Stimulated activated naive CD8-positive, alpha-beta T cell treated with anti-CD3 and anti-CD28 coated beads, Interleukin-15, Interleukin-2, amounts not matched to agents 100 ng/mL and 50 ng/mL, for 24 hours (primary cell): Measurements from ENCODE around the gene C1orf232.
A peak's percentile ranks its signal among the peaks of the same experiment; 100 is the strongest.

ENCODE experiments used
- H3K27ac Mint-ChIP-seq: one replicate; pipeline ENCODE4 v1.8.0; 2021; ENCODE audit warnings: mild to moderate bottlenecking, mixed read lengths
- H3K27me3 Mint-ChIP-seq: one replicate; pipeline ENCODE4 v1.8.0; 2021; ENCODE audit warnings: mixed read lengths
- H3K36me3 Mint-ChIP-seq: one replicate; pipeline ENCODE4 v1.8.0; 2021; ENCODE audit warnings: low read depth, mixed read lengths
- H3K4me1 Mint-ChIP-seq: one replicate; pipeline ENCODE4 v1.8.0; 2021; ENCODE audit warnings: low read depth, mixed read lengths
- H3K4me3 Mint-ChIP-seq: one replicate; pipeline ENCODE4 v1.8.0; 2021; ENCODE audit warnings: mild to moderate bottlenecking, mixed read lengths
- H3K9me3 Mint-ChIP-seq: one replicate; pipeline ENCODE4 v1.8.0; 2021; ENCODE audit warnings: mixed read lengths

Gene C1orf232

GRCh38 chr1:26154750-26155149, 14.0 kb downstream of the C1orf232 start:
- Mint-ChIP-seq H3K9me3 (no peaks in the 10 kb centered on the region), H3K4me1 (no peaks in the 10 kb centered on the region), H3K4me3 (no peak overlapping the region), H3K27me3 (peaks cover 27% of the 10 kb centered on the region), H3K27ac (no peak overlapping the region), H3K36me3 (no peaks in the 10 kb centered on the region)

DNA sequence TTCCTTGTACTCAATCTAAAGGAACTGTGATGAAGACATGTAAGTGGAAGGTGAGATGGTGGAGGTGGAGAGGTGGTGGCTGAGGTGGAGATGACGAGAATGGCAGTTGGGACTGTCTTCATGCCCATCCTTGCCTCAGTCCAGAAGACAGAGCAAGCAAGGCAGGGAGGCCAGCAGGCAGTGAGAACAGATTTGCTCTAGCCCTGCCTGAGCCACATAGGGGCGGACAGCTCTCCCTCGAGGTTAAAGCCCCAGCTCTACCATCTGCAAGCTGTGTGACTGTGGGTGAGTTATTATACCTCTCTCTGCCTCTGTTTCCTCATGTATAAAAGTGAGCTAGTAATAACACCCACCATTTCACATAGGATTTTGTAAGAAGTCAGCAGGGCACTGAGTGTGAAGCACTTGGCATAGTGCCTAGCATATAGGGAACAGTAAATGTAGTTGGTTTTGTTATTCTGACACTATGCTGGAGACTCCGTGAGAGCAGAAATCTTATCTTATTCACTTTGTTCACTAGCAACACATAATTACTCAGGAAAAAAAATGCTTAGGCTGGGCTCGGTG, 14.7 kb downstream of the C1orf232 start:
- H3K36me3 Mint-ChIP-seq, result no peaks in the 10 kb centered on the region
- no peaks in the 10 kb centered on the region for H3K9me3 Mint-ChIP-seq
- H3K27me3 Mint-ChIP-seq, result peaks cover 21% of the 10 kb centered on the region
- no peak overlapping the region for H3K27ac Mint-ChIP-seq
- no peak overlapping the region for H3K4me3 Mint-ChIP-seq
- no peaks in the 10 kb centered on the region for H3K4me1 Mint-ChIP-seq

DNA sequence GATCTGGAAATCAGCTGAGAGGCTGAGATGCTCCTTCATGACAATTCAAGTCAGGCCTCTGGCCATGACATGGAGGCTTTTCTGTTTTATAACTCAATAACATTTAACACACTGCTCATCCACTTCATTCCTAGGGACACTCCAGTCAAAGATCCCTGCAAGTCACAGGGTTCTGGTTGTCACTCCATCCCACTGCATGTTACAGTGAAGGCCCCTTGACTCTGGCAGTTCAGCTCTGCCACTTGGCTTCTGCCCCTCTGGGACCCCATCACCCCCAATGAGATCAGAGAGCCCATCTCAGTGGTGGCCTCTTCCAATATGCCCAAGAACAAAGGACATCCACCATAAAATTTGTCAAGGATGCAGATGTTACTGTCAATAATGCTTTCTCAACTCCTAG, 19.9 kb downstream of the C1orf232 start:
- no peak overlapping the region for H3K4me3 Mint-ChIP-seq
- H3K4me1 Mint-ChIP-seq, result no peaks in the 10 kb centered on the region
- H3K36me3 Mint-ChIP-seq, result no peaks in the 10 kb centered on the region
- no peaks in the 10 kb centered on the region for H3K27me3 Mint-ChIP-seq
- no peaks in the 10 kb centered on the region for H3K9me3 Mint-ChIP-seq
- no peak overlapping the region for H3K27ac Mint-ChIP-seq

GRCh38 chr1:26145960-26146294, 22.8 kb downstream of the C1orf232 start:
- Mint-ChIP-seq H3K4me3 (no peak overlapping the region), H3K27me3 (no peaks in the 10 kb centered on the region), H3K36me3 (no peaks in the 10 kb centered on the region), H3K9me3 (no peaks in the 10 kb centered on the region), H3K27ac (no peak overlapping the region), H3K4me1 (no peaks in the 10 kb centered on the region)

DNA sequence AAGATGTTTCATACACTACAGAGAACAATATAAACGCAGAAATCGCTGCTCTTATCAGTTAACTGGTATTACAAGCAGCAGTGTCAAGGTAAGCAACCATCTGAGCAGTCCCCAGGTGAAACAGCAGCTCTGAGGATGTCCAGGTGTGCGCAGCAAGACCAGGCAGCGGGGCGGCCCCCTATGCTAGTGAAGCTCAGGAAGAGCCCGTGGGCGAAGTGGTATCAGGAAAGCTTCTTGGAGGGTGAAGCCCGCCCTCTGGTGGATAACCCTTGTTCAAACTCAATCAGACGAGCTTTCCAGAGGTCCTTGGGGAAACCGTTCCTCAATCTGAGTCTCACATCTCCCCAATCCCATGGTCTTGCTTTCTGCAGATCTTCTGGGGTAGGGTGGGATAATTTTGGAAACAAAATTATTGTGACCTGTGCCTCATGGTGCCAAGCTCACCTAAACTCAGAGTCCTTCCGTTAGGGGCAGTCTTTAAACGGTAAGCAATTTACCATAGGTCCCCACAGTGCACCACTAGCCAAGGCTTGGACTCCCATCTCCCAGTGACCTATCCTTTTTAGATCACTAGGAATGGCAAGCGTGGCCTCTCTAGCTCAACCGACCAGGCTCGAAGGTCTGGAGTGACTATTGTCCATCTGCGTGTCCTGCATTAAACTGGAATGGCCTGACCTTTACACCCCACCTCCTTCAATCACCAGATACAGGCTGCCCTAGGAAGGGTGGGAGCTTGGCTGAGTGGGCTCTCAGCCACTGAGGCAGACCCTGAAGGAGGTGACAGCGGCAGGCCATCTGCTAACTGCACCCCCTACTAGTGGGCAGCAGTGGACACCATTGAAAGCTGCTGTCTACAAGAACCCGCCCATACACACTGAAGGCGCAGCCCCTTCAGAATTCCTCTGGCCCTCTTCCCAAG, 23.5 kb downstream of the C1orf232 start:
- Mint-ChIP-seq H3K27ac (no peak overlapping the region), H3K4me1 (no peaks in the 10 kb centered on the region), H3K27me3 (no peaks in the 10 kb centered on the region), H3K36me3 (no peaks in the 10 kb centered on the region), H3K9me3 (no peaks in the 10 kb centered on the region), H3K4me3 (no peak overlapping the region)

DNA sequence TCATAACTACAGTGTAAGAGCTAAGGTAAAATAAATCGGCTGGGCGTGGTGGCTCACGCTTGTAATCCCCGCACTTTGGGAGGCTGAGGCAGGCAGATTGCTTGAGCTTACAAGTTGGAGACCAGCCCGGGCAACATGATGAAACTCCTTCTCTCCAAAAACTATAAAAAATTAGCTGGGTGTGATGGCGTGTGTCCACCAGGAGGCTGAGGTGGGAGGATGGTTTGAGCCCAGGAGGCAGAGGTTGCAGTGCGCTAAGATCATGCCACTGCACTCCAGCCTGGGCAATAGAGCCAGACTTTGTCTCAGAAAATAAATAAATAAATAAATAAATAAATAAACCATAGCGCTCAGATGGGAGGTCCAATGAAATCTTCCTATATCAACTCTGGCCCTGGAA, 26.6 kb downstream of the C1orf232 start:
- H3K9me3 Mint-ChIP-seq, result no peaks in the 10 kb centered on the region
- H3K4me1 Mint-ChIP-seq, result peaks cover 8% of the 10 kb centered on the region
- H3K27ac Mint-ChIP-seq, result no peak overlapping the region
- no peaks in the 10 kb centered on the region for H3K27me3 Mint-ChIP-seq
- no peak overlapping the region for H3K4me3 Mint-ChIP-seq
- H3K36me3 Mint-ChIP-seq, result no peaks in the 10 kb centered on the region

GRCh38 chr1:26138974-26139558, 29.7 kb downstream of the C1orf232 start:
- no peak overlapping the region for H3K27ac Mint-ChIP-seq
- H3K4me3 Mint-ChIP-seq, result no peak overlapping the region
- H3K27me3 Mint-ChIP-seq, result no peaks in the 10 kb centered on the region
- peaks cover 8% of the 10 kb centered on the region for H3K4me1 Mint-ChIP-seq
- H3K36me3 Mint-ChIP-seq, result no peaks in the 10 kb centered on the region
- no peaks in the 10 kb centered on the region for H3K9me3 Mint-ChIP-seq

DNA sequence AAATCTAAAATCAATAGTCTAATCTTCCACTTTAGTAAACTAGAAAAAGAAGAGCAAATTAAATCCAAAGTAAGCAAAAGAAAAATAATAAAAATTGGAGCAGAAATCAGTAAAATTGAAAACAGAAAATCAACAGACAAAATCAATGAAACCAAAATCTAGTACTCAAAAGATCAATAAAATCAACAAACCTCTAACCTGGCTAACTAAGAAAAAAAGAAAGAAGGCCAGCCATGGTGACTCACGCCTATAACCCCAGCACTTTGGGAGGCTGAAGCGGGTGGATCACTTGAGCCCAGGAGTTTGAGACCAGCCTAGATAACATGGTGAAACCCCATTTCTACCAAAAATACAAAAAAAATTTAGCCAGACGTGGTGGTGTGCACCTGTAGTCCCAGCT, 34.3 kb downstream of the C1orf232 start:
- Mint-ChIP-seq H3K27ac (no peak overlapping the region), H3K36me3 (no peaks in the 10 kb centered on the region)

GRCh38 chr1:26132834-26133167, 36.0 kb downstream of the C1orf232 start:
- H3K4me1 Mint-ChIP-seq, result peaks cover 10% of the 10 kb centered on the region
- H3K27ac Mint-ChIP-seq, result no peak overlapping the region
- H3K27me3 Mint-ChIP-seq, result no peaks in the 10 kb centered on the region
- H3K36me3 Mint-ChIP-seq, result no peaks in the 10 kb centered on the region
- H3K9me3 Mint-ChIP-seq, result no peaks in the 10 kb centered on the region
- H3K4me3 Mint-ChIP-seq, result no peak overlapping the region

More for the DNA sequence above, 34.3 kb downstream of the C1orf232 start:
- H3K9me3 Mint-ChIP-seq, result no peaks in the 10 kb centered on the region
- H3K4me1 Mint-ChIP-seq, result peaks cover 13% of the 10 kb centered on the region
- H3K4me3 Mint-ChIP-seq, result no peak overlapping the region
- H3K27me3 Mint-ChIP-seq, result no peaks in the 10 kb centered on the region

- H3K4me3 Mint-ChIP-seq, result no peak overlapping the region
- H3K9me3 Mint-ChIP-seq, result no peaks in the 10 kb centered on the region
- no peaks in the 10 kb centered on the region for H3K27me3 Mint-ChIP-seq
- H3K4me1 Mint-ChIP-seq, result peaks cover 16% of the 10 kb centered on the region
- no peak overlapping the region for H3K27ac Mint-ChIP-seq
- H3K36me3 Mint-ChIP-seq, result no peaks in the 10 kb centered on the region
These were observed 36.5 kb downstream of the C1orf232 start for GRCh38 chr1:26132128-26132833.

DNA sequence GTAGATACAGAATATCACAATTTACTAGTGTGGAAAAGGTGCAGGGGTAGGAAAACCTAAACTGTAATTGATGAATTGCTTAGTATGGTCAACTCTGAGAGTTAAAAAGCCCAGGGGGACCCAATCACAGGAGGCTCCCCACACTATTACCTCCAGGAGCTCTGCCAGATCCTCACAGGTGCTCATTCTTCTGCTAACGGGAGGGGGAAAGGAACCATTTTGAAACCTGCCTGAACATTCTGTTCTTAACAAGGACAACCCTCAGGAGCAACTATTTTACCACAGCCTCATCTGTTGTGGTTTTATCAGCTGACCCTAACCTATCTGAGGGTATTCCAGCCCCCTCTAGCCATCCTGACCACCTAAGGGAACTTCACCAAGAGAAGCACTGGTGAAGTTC, 38.1 kb downstream of the C1orf232 start:
- H3K36me3 Mint-ChIP-seq, result no peaks in the 10 kb centered on the region
- H3K27ac Mint-ChIP-seq, result no peak overlapping the region
- no peaks in the 10 kb centered on the region for H3K27me3 Mint-ChIP-seq
- peaks cover 30% of the 10 kb centered on the region for H3K4me1 Mint-ChIP-seq
- no peaks in the 10 kb centered on the region for H3K9me3 Mint-ChIP-seq
- no peak overlapping the region for H3K4me3 Mint-ChIP-seq

DNA sequence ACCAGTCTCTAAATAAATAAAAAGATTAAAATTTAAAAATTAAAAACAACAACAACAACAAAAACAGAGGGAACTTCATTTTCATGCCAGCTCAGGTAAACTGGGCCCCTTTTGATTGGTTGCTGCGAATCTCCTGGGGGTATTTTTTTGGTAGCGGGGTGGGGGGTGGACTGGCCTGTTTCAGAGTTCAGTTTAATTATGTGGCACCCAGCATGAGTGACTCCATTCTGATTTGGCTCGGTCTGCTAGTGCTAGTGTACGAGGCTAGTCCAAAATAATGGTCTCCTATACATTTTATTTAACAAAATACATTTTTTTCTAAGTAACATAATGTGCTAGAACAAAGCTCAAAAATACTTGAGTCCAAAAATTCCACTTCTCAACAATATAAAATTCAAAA, 39.0 kb downstream of the C1orf232 start:
- H3K36me3 Mint-ChIP-seq, result no peaks in the 10 kb centered on the region
- no peak overlapping the region for H3K4me3 Mint-ChIP-seq
- H3K27ac Mint-ChIP-seq, result no peak overlapping the region
- H3K9me3 Mint-ChIP-seq, result no peaks in the 10 kb centered on the region
- H3K27me3 Mint-ChIP-seq, result no peaks in the 10 kb centered on the region
- H3K4me1 Mint-ChIP-seq, result peaks cover 37% of the 10 kb centered on the region

DNA sequence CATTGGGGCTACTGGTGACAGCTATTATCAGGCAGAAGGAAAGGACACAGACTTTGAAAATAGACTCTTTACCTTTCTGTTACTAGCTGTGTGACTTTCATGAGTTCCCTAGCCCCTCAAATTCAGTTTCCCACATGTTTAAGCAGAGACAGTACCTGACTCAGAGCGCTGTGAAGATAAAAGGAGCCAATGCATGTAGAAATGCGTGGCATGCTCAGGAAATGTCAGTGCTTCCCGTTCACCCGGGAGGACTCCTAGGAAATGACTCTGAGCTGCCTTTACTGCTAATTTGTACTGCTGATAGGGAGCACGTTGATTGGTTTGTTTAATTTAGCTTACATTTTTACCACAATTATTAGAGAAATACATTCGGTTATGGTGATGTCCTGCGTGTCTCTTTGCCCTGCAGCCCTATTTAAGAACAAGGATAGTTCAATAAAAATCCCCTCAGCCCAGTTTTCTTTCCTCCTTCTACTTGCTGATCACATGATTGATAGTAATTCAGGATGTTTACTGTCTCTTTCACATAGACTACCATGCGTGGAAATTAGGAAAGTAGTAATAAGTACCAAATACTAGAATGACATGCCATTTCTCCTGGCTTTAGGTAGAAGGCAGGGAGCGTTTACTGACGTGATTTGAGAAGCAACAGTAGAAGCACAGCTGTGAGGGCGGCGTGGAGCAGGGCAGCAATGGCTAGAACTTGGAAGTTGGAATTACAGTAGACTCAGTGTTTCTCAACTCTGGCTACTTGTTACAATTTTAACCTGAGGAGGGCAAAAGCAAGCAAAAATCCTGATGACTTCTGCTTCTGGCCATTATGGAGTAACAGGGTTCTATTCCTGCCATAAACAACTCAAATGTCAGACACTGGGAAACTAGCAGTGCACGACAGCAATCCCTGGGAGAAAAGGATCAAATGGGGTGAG, 41.3 kb downstream of the C1orf232 start:
- no peaks in the 10 kb centered on the region for H3K27me3 Mint-ChIP-seq

DNA sequence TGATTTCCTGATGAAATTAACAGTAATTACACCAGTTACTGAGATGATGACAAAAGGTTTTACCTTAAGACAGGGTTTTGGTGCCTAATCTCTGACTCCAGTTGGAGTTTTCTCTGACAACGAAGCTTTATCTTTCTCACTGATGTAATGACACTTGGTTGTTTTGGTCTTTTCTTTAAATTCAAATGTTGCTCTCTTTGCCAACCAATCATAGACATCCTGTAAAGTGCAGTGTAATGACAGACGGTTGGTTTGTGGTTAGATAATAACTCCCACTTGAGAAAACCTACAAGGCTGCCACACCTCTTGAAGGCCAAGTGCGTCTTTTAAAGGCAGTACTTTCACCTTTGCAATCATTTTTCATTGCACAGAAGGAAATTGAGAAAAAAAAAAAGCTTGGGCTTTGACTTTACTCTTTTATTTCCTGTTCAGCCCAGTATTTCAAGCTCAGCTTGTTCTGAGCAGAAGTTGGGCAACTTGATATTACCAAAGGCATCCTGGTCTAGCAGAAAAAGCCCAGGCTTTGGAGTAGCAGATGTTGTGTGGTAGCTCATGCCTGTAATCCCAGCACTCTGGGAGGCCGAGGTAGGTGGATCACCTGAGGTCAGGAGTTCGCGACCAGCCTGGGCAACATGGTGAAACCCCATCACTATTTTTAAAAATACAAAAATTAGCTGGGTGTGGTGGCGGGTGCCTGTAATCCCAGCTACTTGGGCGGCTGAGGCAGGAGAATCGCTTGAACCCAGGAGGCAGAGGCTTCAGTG, 42.3 kb downstream of the C1orf232 start:
- Mint-ChIP-seq H3K36me3 (peaks cover 23% of the 10 kb centered on the region), H3K4me1 (peaks cover 64% of the 10 kb centered on the region), H3K9me3 (no peaks in the 10 kb centered on the region), H3K4me3 (peak overlapping the region; percentile 67), H3K27ac (peak overlapping the region; percentile 57), H3K27me3 (no peaks in the 10 kb centered on the region)

More for the DNA sequence above, 41.3 kb downstream of the C1orf232 start:
- peak overlapping the region; percentile 17 for H3K4me3 Mint-ChIP-seq
- H3K27ac Mint-ChIP-seq, result peak overlapping the region; percentile 56
- no peaks in the 10 kb centered on the region for H3K9me3 Mint-ChIP-seq
- peaks cover 60% of the 10 kb centered on the region for H3K4me1 Mint-ChIP-seq
- H3K36me3 Mint-ChIP-seq, result peaks cover 13% of the 10 kb centered on the region
